ENCODE measurements around the gene EYA2.

DNA sequence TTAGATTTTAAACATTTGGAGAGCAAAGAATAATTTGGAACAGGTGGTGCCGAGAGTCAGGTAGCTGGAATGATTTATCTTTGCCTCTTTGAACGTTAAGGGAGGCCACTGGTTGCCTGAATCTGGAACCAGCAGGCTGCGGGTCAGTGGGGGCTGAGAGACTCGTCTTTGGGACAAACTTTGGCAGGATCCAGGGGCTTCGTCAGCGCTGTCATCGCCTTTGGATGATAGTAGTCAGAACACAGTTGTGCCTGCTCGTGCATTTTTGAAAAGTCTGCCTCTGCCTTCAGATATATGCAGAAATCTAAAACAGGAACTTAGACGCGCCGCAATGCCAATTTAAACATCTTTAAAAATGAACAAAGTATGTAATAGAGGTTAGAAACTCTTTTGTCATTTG lies 5.0 kb downstream of the EYA2 start:
- TF ChIP-seq, protein P1, sequence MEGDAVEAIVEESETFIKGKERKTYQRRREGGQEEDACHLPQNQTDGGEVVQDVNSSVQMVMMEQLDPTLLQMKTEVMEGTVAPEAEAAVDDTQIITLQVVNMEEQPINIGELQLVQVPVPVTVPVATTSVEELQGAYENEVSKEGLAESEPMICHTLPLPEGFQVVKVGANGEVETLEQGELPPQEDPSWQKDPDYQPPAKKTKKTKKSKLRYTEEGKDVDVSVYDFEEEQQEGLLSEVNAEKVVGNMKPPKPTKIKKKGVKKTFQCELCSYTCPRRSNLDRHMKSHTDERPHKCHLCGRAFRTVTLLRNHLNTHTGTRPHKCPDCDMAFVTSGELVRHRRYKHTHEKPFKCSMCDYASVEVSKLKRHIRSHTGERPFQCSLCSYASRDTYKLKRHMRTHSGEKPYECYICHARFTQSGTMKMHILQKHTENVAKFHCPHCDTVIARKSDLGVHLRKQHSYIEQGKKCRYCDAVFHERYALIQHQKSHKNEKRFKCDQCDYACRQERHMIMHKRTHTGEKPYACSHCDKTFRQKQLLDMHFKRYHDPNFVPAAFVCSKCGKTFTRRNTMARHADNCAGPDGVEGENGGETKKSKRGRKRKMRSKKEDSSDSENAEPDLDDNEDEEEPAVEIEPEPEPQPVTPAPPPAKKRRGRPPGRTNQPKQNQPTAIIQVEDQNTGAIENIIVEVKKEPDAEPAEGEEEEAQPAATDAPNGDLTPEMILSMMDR (conservative IDR thresholded peaks at IDR 0.05; ENCODE audit: low read depth, low read length), result no peak
- TF ChIP-seq POLR2A (IDR thresholded peaks at IDR 0.05; ENCODE audit: low read depth, low read length), result no peak
- TF ChIP-seq, protein P2, sequence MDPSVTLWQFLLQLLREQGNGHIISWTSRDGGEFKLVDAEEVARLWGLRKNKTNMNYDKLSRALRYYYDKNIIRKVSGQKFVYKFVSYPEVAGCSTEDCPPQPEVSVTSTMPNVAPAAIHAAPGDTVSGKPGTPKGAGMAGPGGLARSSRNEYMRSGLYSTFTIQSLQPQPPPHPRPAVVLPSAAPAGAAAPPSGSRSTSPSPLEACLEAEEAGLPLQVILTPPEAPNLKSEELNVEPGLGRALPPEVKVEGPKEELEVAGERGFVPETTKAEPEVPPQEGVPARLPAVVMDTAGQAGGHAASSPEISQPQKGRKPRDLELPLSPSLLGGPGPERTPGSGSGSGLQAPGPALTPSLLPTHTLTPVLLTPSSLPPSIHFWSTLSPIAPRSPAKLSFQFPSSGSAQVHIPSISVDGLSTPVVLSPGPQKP (IDR thresholded peaks at IDR 0.05; ENCODE audit: borderline replicate concordance, low read depth, low read length), result no peak

Data from IMR-90 (cell line).